Common myeloid progenitor, CD34-positive (primary cell): ENCODE measurements around the gene DUSP22.

Experiments
- CTCF ChIA-PET: fragments of 350-600 bp; sonication (Branson Sonifier 250); formaldehyde crosslinking; loops from one replicate; lab custom pipeline; 2021; ENCODE audit warnings: antibody characterized with exemption; lab: Charles Lee
- POLR2A ChIA-PET: fragments of 350-600 bp; sonication (Branson Sonifier 250); formaldehyde crosslinking; loops from one replicate; lab custom pipeline; 2021; ENCODE audit warnings: antibody characterized with exemption; lab: Charles Lee
- DNase-seq, 3 donors: peaks; one replicate each; pipeline versions ENCODE4 v3.0.0 to v3.0.0-alpha.2; 2013
- H3K27ac ChIP-seq, 2 experiments: 1 replicate in 1 of 2; 2 replicates in 1 of 2; pipeline ENCODE4 v1.7.0; 2013; ENCODE audit warnings: inconsistent platforms in 2 of 2, low read length in 2 of 2, mild to moderate bottlenecking in 2 of 2, low read depth in 1 of 2, moderate library complexity in 1 of 2; ENCODE audit not compliant: severe bottlenecking in 2 of 2, insufficient read depth in 1 of 2, poor library complexity in 1 of 2
- H3K27me3 ChIP-seq, 5 experiments: replicated peaks in 2 of 5; 1 replicate in 3 of 5; 2 replicates in 2 of 5; pipeline versions ENCODE4 v1.6.1 to v1.7.0; 2013; ENCODE audit warnings: low read length in 4 of 5, mild to moderate bottlenecking in 2 of 5, moderate library complexity in 2 of 5, inconsistent platforms in 1 of 5; ENCODE audit not compliant: insufficient read depth in 5 of 5, control insufficient read depth in 4 of 5
- H3K36me3 ChIP-seq, 4 experiments: 1 replicate in 2 of 4; 2 replicates in 2 of 4; pipeline versions ENCODE4 v1.6.1 to v1.7.0; 2013; ENCODE audit warnings: low read length in 3 of 4, control low read depth in 1 of 4, mild to moderate bottlenecking in 1 of 4; ENCODE audit not compliant: control insufficient read depth in 4 of 4, insufficient read depth in 4 of 4
- H3K4me1 ChIP-seq, 4 experiments: 1 replicate in 3 of 4; 2 replicates in 1 of 4; pipeline versions ENCODE4 v1.6.1 to v1.7.1; 2013; ENCODE audit warnings: low read length in 3 of 4, mild to moderate bottlenecking in 3 of 4, control low read depth in 1 of 4, inconsistent platforms in 1 of 4, moderate library complexity in 1 of 4; ENCODE audit not compliant: control insufficient read depth in 4 of 4, insufficient read depth in 4 of 4; ENCODE audit errors: control extremely low read depth in 1 of 4
- H3K4me3 ChIP-seq, 7 experiments: 1 replicate in 4 of 7; 2 replicates in 3 of 7; pipeline versions ENCODE4 v1.5.1 to v1.7.0; 2013; ENCODE audit warnings: mild to moderate bottlenecking in 7 of 7, low read length in 6 of 7, moderate library complexity in 6 of 7, inconsistent platforms in 2 of 7, low read depth in 2 of 7, control low read depth in 1 of 7; ENCODE audit not compliant: insufficient read depth in 4 of 7, control insufficient read depth in 1 of 7; ENCODE audit errors: extremely low read depth in 1 of 7
- H3K9me3 ChIP-seq, 5 experiments: 1 replicate in 4 of 5; 2 replicates in 1 of 5; pipeline versions ENCODE4 v1.6.1 to v1.7.1; 2013; ENCODE audit warnings: low read length in 4 of 5, mild to moderate bottlenecking in 2 of 5, inconsistent platforms in 1 of 5, low read depth in 1 of 5, moderate library complexity in 1 of 5; ENCODE audit not compliant: control insufficient read depth in 4 of 5, insufficient read depth in 2 of 5; ENCODE audit errors: control extremely low read depth in 1 of 5
- WGBS: methylation state at CpG from one replicate; pipeline ENCODE4 v1.1.5; 2013; ENCODE audit not compliant: insufficient coverage; 5-methylcytosine and 5-hydroxymethylcytosine counted together

Gene DUSP22

DNA sequence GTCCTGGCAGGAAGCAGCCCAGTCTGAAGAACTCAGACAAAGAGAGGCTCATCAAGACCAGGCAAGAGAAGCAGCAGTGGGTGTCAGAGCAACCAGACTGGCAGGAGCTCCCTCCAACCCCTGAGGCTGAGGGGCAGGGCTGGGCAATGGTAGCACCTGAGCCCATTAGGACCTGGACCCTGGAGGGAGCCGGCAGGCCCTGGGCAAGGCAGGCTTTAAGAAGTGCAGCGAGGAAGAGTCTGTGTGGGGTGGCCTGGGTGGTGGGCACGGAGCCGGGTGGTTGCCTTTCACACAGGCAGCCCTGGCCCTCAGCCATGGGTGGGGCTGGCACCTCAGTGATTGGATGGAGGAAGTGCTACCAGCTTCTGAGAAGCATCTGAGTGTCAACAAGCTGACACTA lies 66.1 kb downstream of the DUSP22 start:
- CTCF ChIA-PET = interaction anchor here (0.6 to 1.1 kb wide), 2 partner anchors 11 to 171 kb away, joined by 3 read pairs; no protein-coding TSS in a partner anchor
- no peaks in the 10 kb centered on the region for H3K36me3 ChIP-seq
- no peak overlapping the region for H3K27ac ChIP-seq
- H3K4me1 ChIP-seq = peaks cover 0 to 10% (median 0%) of the 10 kb centered on the region in 4 experiments
- 93% methylated on average over 4 of the region's 4 CpGs for WGBS
- H3K9me3 ChIP-seq = peaks cover 0 to 5% (median 0%) of the 10 kb centered on the region in 5 experiments
- no peak overlapping the region for H3K4me3 ChIP-seq
- H3K27me3 ChIP-seq = no peaks in the 10 kb centered on the region
- DNase-seq = no peak
- POLR2A ChIA-PET = no interaction called here

DNA sequence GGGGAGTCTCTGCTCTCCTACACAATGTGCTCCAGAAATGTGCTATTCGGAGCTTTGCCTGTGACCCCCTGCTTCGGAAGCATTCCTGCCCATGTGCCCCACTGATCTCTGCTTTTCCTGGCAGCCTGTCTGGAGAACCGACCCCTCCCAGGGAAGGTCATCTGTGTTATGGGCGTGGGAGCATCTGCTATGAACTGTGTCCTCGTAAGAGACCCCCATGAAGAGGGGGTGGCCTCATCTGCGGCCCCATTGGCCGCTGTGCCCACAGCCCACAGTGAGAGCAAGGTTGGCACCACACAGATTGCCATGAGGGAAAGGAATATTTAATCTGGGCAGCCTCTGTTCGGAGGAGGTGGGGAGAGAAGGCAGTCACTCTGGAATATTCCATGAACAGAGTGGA lies 66.6 kb downstream of the DUSP22 start:
- Histone ChIP-seq H3K36me3 (no peaks in the 10 kb centered on the region), H3K4me3 (no peak overlapping the region), H3K9me3 (peaks cover 0 to 7% (median 3%) of the 10 kb centered on the region in 5 experiments), H3K27ac (no peak overlapping the region), H3K27me3 (no peaks in the 10 kb centered on the region), H3K4me1 (peaks cover 0 to 10% (median 0%) of the 10 kb centered on the region in 4 experiments)
- CTCF ChIA-PET = interaction anchor here (1.1 kb wide), 1 partner anchor 10 kb away, joined by 3 read pairs; no protein-coding TSS in a partner anchor
- no peak for DNase-seq
- POLR2A ChIA-PET = no interaction called here
- 94% methylated on average over 8 of the region's 8 CpGs for WGBS

DNA sequence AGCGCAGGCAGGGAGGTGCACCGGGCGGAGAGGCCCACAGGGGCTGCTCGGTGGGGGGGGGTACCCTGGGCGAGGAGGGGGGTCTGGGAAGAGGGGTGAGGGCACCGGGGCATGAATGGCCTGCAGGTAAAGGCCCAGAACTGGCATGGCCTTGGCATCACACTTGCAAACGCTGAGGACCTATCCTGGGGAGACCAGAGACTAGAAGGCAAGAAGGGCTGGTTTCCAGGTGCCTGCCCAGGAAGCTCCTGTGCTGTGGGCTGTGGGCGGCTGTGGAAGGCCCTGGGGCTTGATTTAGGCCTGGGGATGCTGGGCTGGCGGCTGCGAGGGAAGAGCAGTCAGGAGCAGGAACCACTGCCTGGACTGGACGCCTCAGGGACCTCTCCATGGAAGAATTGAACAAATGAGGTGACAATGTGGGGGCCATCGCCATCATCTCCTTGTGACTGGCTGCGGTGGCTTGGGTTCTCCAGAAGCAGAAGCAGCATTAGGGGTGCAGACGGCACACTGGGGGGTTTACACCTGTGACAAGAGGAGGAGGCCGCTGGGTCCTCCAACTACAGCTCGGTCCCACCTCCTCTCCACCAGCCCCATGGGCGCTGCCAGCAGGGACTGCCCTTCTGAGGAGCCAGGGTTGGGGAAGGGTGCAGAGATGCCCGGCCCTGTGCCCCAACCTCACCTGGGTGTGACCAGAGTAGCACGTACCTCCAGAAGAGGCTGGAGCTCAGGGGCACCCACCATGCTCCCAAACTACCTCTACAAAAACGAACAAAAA lies 67.2 kb downstream of the DUSP22 start:
- H3K36me3 ChIP-seq = no peaks in the 10 kb centered on the region
- ChIA-PET POLR2A (no interaction called here), CTCF (interaction anchor here (0.7 kb wide), 1 partner anchor 9 kb away, joined by 3 read pairs; no protein-coding TSS in a partner anchor)
- peaks cover 0 to 2% (median 0%) of the 10 kb centered on the region in 5 experiments for H3K27me3 ChIP-seq
- peaks cover 0 to 10% (median 0%) of the 10 kb centered on the region in 4 experiments for H3K4me1 ChIP-seq
- no peak overlapping the region for H3K27ac ChIP-seq
- no peak for DNase-seq
- WGBS = 85% methylated on average over 20 of the region's 20 CpGs
- H3K4me3 ChIP-seq = no peak overlapping the region
- H3K9me3 ChIP-seq = peaks cover 0 to 11% (median 7%) of the 10 kb centered on the region in 5 experiments

DNA sequence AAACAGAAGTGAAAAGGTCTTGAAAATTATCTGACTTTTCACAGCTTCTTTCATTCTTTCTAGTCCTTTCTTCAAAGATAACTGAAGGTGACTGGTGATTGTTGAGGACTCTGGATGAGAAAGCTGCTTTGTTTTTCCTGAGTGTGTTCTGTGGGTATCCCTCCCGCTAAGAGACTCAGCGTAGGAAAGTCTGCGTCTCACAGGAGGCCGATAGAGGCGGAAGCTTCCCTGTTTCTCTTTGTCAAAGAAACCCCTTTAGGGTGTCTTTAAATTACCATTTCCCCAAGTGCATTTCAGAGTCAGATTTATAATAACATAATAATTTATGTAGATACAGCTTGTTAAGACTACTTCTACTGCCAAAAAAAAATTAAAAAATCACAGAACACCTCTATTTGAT lies 68.1 kb downstream of the DUSP22 start:
- Histone ChIP-seq H3K4me3 (no peak overlapping the region), H3K27me3 (peaks cover 0 to 2% (median 0%) of the 10 kb centered on the region in 5 experiments), H3K27ac (no peak overlapping the region), H3K36me3 (no peaks in the 10 kb centered on the region), H3K4me1 (peaks cover 0 to 8% (median 0%) of the 10 kb centered on the region in 4 experiments), H3K9me3 (peaks cover 0 to 11% (median 7%) of the 10 kb centered on the region in 5 experiments)
- ChIA-PET CTCF (interaction anchor here (0.7 to 1.0 kb wide), 3 partner anchors 10 to 16 kb away, joined by 3 to 4 read pairs (median 3); no protein-coding TSS in a partner anchor), POLR2A (no interaction called here)
- DNase-seq = no peak
- 100% methylated on average over 3 of the region's 5 CpGs for WGBS

DNA sequence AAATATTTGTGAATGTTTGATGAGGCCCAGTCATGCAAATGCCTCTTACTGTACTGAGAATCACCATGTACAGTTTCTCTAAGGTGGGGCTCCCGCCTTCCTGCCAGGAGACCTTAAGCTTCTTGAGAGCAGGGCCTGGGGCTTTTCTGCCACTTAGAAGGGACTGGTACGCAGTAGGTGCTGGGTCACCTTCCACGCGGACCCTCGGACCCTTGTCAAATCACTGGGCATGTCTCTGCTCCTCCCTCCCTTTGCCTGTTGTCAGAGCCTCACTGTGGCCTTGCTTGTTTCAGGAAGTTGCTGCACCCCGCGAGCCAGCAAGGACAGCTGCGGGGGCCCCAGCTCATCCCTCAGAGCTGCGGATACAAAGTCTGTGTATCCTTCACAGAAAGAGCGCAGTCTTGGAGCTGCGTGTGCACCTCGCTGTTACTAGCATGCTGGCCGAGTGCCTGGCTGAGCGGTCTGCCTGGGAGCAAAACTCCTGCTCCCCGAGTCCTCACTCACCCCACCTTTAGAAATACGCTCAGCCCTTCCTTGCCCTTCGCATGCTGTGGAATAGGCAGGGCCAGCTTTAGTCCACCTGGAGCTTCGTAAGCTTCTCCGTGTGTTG lies 68.6 kb downstream of the DUSP22 start:
- Histone ChIP-seq H3K36me3 (no peaks in the 10 kb centered on the region), H3K9me3 (peaks cover 0 to 11% (median 7%) of the 10 kb centered on the region in 5 experiments), H3K4me3 (no peak overlapping the region), H3K27me3 (peaks cover 0 to 5% (median 0%) of the 10 kb centered on the region in 5 experiments), H3K27ac (no peak overlapping the region), H3K4me1 (peaks cover 0 to 3% (median 0%) of the 10 kb centered on the region in 4 experiments)
- CTCF ChIA-PET = interaction anchor here (0.8 to 1.2 kb wide), 3 partner anchors 11 to 20 kb away, joined by 3 to 4 read pairs (median 4); no protein-coding TSS in a partner anchor
- WGBS = 86% methylated on average over 19 of the region's 19 CpGs
- no peak for DNase-seq
- POLR2A ChIA-PET = no interaction called here

DNA sequence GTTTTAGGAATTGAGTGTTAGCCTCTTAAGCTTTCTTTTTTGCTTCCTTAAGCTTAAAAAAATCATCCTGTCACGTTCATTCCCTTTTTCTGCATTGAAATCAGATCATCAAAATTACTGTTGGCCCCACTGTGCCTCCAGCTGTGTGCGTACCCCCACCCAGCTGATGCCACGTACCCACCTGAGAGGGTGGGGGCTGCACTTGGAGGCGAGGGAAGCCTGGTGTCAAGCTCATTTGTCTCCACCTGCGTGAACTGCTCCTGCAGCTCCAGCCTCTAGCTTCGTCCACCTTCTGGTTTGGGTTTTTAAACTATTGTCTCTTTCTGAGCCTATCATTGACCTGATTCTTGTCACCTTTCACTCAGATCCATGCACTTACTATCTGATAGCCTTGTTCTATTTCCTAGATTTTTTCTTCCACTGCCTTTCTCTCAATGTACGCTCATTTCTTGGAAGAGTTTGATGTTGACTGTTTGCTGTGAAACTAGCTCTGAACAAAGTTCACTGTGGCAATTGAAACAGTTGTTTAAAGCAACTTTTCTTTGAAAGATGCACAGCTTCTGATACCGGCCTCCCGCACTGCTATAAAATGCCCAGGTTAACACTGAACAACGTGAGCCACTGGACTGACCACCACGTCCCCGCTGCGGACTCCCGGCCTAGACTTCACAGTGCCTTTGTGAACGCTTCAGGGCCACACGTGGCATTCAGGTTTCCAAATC lies 69.3 kb downstream of the DUSP22 start:
- WGBS = 88% methylated on average over 15 of the region's 16 CpGs
- H3K4me3 ChIP-seq = no peak overlapping the region
- ChIA-PET CTCF (interaction anchor here (1.2 to 1.4 kb wide), 2 partner anchors 9 to 21 kb away, joined by 3 to 4 read pairs; no protein-coding TSS in a partner anchor), POLR2A (no interaction called here)
- H3K9me3 ChIP-seq = peaks cover 0 to 11% (median 7%) of the 10 kb centered on the region in 5 experiments
- peaks cover 0 to 11% (median 0%) of the 10 kb centered on the region in 5 experiments for H3K27me3 ChIP-seq
- H3K27ac ChIP-seq = no peak overlapping the region
- DNase-seq = no peak
- peaks cover 0 to 3% (median 0%) of the 10 kb centered on the region in 4 experiments for H3K4me1 ChIP-seq
- no peaks in the 10 kb centered on the region for H3K36me3 ChIP-seq
